HG02642 (cell line): ENCODE data around the gene ACOT2.
"Not testable (repeated sequence)": the region's sequence is repeated elsewhere in the genome, so short reads cannot be mapped to it uniquely, and the experiment has no call there.

Experiments
- ATAC-seq: cut with Tn5 transposase; IDR thresholded peaks from one replicate; pipeline ENCODE4 v1.9.1; 2021; ENCODE audit warnings: mild to moderate bottlenecking; ENCODE audit not compliant: unreplicated experiment, poor library complexity

ACOT2 gene

DNA sequence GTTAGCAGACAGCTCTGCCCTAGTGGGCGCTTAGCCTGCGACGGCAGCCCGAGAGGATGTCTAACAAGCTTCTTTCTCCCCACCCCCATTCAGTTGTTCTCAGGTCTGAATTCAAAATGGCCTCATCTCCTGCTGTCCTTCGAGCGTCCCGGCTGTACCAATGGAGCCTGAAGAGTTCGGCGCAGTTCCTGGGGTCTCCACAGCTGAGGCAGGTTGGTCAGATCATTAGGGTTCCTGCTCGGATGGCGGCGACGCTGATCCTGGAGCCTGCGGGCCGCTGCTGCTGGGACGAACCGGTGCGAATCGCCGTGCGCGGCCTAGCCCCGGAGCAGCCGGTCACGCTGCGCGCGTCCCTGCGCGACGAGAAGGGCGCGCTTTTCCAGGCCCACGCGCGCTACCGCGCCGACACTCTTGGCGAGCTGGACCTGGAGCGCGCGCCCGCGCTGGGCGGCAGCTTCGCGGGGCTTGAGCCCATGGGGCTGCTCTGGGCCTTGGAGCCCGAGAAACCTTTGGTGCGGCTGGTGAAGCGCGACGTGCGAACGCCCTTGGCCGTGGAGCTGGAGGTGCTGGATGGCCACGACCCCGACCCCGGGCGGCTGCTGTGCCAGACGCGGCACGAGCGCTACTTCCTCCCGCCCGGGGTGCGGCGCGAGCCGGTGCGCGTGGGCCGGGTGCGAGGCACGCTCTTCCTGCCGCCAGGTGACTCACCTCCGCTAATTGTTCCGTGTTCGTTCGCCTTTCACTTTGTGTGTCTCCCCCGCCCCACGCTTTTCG, at the start of gene ACOT2:
ACOT2 (plus strand) TSS at position 29 of the 774 bp plus-strand sequence; CDS start at position 57, 28 bp downstream.
- ATAC-seq, result peak; percentile 69

DNA sequence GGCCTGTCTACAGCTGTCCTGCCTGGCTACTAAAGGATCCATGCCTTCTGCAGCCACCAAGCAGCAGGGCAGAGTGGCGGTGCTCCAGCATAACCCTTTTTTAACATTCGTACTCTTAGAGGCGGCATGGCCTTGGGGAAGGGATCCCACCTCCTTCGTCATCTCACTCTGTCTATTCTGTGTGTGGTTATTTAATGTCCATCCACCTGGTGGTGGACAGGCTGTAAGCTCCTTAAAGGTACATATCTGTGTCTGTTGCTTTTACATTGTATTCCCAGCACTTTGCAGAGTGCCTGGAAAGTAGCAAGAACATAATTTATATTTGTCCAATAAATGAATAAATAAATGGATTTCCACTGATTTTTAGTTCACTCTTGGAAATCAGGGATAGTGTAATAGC, 47.8 kb upstream of the ACOT2 start:
- ATAC-seq, result no peak

DNA sequence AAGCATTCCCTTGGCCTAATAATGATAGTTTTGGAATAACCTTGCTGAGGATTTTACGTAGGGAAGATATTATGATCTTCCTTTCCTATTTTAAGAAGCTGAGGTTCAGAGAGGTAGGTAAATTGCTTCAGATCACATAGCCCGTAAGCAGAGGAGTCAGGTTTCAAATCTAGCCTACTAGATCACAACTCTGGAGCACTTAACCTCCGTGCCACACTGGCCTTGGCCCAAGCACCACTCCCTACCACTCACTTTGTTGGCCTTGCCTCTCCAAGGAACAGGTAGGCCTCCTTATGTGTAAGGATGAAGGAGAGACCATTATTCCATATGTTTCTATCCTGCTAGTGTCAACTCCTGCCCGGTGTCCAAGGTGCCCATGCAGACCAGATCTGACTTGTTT, 44.5 kb upstream of the ACOT2 start:
- no peak for ATAC-seq

- no peak for ATAC-seq
Observed at GRCh38 chr14:73526036-73526984, 42.7 kb upstream of the ACOT2 start.

- ATAC-seq, result not testable (repeated sequence)
Observed at GRCh38 chr14:73529356-73529755, 39.7 kb upstream of the ACOT2 start.

- ATAC-seq, result not testable (repeated sequence)
Observed at GRCh38 chr14:73531971-73532370, 37.0 kb upstream of the ACOT2 start.

DNA sequence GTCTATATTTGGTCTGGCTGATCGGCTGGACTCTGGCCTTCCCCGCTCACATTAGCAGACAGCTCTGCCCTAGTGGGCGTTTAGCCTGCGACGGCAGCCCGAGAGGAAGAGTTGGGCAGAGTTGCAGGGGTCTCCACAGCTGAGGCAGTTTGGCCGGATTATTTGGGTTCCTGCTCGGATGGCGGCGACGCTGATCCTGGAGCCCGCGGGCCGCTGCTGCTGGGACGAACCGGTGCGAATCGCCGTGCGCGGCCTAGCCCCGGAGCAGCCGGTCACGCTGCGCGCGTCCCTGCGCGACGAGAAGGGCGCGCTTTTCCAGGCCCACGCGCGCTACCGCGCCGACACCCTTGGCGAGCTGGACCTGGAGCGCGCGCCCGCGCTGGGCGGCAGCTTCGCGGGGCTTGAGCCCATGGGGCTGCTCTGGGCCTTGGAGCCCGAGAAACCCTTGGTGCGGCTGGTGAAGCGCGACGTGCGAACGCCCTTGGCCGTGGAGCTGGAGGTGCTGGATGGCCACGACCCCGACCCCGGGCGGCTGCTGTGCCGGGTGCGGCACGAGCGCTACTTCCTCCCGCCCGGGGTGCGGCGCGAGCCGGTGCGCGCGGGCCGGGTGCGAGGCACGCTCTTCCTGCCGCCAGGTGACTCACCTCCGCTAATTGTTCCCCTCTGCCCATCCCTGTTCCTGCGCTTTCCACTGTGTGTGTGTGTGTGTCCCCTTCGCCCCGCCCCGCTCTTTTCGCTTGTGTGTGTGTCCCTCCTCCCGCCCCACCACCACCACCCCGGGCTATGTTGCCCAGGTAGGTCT, 31.6 kb upstream of the ACOT2 start:
- not testable (repeated sequence) for ATAC-seq

DNA sequence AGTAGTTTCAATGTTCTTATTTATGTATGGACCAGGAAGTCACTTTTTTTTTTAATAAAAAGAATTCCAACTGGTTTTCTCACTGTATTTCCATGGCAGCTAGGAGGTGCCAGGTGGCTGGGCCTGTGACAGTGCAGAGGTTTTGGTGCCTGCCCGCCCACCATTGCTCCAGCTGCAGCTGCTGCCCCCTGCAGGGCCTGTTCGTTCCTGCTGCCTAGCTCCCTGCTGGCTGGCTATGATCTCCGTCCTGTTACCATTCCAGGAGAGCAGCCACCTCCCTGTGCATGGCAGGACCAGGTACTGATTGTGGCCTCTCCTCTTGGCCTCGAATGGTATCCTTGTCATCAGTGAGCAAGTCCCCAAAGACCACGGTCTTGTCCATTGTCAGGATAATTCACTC, 30.0 kb upstream of the ACOT2 start:
- ATAC-seq, result peak; percentile 87

- not testable (repeated sequence) for ATAC-seq
Observed at GRCh38 chr14:73542961-73543360, 26.1 kb upstream of the ACOT2 start.

- not testable (repeated sequence) for ATAC-seq
Observed at GRCh38 chr14:73545353-73545752, 23.7 kb upstream of the ACOT2 start.

GRCh38 chr14:73549097-73549496, 19.9 kb upstream of the ACOT2 start:
- ATAC-seq, result not testable (repeated sequence)

- ATAC-seq, result not testable (repeated sequence)
Observed at GRCh38 chr14:73549889-73550524, 19.0 kb upstream of the ACOT2 start.

GRCh38 chr14:73553845-73554244, 15.2 kb upstream of the ACOT2 start:
- ATAC-seq, result no peak

DNA sequence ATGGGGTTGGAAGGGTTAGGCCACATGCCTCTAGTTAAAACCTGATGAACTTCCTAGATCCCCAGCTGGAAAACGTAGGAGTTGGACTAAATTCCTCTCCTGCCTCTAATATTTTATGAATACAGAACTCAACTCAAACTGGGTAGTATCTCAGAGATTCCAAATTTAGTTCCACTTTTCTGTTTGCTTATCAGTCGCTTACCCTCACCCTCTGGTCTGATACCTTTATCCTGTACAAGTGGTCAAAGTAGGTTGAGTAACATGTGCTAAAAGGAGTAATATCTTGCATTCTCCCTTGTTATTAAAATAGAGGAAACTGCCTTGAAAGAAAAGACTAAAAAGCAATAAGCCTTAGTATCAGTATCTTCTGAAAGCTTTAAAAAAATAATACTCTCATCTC, 11.8 kb upstream of the ACOT2 start:
- not testable (repeated sequence) for ATAC-seq

GRCh38 chr14:73558238-73558637, 10.8 kb upstream of the ACOT2 start:
- not testable (repeated sequence) for ATAC-seq

DNA sequence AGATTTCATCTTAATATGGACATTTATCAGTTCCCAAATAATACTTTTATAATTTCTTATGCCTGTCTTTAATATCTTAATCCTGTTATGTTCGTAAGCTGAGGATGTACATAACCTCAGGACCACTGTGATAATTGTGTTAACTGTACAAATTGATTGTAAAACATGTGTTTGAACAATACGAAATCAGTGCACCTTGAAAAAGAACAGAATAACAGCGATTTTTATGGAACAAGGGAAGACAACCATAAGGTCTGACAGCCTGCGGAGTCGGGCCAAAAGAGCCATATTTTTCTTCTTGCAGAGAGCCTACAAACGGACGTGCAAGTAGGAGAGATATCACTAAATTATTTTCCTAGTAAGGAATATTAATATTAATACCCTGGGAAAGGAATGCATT, 6.8 kb upstream of the ACOT2 start:
- not testable (repeated sequence) for ATAC-seq

DNA sequence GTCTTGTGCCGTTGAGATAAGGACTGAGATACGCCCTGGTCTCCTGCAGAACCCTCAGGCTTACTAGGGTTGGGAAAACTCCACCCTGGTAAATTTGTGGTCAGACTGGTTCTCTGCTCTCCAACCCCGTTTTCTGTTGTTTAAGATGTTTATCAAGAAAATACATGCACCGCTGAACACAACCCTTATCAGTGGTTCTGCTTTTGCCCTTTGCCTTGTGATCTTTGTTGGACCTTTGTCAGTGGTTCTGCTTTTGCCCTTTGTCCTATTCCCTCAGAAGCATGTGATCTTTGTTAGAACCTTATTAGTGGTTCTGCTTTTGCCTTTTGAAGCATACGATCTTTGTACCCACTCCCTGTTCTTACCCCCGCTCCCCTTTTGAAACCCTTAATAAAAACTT, 6.3 kb upstream of the ACOT2 start:
- not testable (repeated sequence) for ATAC-seq

DNA sequence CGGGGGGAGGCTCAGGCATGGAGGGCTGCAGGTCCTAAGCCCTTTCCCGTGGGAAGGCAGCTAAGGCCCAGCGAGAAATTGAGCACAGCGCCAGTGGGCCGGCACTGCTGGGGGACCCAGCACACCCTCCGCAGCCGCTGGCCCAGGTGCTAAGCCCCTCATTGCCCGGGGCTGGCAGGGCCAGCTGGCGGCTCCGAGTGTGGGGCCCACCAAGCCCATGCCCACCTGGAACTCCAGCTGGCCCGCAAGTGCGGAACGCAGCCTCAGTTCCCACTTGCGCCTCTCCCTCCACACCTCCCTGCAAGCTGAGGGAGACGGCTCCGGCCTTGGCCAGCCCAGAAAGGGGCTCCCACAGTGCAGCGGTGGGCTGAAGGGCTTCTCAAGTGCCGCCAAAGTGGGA, 2.6 kb upstream of the ACOT2 start:
- not testable (repeated sequence) for ATAC-seq

GRCh38 chr14:73566935-73567334, 2.1 kb upstream of the ACOT2 start:
- not testable (repeated sequence) for ATAC-seq

GRCh38 chr14:73567358-73567757, 1.7 kb upstream of the ACOT2 start:
- no peak for ATAC-seq
